ENCODE results near the gene FOXN1. TPM values are rescaled to one million over a fixed set of nuclear protein-coding genes. Genes with fewer than 3 reads are reported as not detected.

FOXN1 gene
- total RNA-seq, 1 donor from 2014 or later: 0.07 TPM

DNA sequence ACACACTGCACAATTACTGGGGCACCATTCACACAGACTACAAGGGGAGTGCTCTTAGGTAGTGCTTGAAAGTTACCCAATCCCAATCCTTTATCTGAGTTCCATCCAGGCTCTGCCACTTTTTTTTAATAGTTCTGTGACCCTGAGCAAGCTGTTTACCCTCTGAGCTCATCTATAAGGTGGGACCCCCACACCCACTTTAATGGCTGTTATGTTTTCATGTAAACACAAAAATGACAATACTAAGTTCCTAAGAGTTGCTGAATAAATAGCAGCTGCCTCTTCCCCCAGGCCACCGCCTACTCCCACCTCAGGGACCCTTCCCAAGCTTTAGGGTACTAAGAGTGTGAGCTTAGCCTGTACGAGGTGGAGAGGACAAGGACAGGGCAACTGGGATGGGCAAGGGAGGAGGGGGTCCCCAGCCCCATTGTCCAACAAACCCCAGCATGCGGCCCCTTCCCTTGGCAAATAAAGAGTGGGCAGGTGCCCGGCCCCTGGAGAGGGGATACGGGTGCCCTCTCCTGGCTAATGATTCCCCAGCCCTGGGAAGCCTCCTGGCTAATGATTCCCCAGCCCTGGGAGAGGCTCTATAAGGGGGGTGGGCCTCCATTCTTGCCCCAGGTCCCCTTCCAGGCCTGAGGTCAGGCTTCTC is 18.1 kb upstream of the FOXN1 start:
- Mint-ChIP-seq H3K4me3 (ENCODE audit: low read depth) (peak overlapping the region; percentile 26), H3K4me1 (ENCODE audit: low read depth) (peaks cover 35% of the 10 kb centered on the region), H3K27ac (peak overlapping the region; percentile 85), H3K27me3 (peaks cover 3% of the 10 kb centered on the region), H3K9me3 (ENCODE audit: low read depth) (no peaks in the 10 kb centered on the region), H3K36me3 (ENCODE audit: insufficient read depth) (no peaks in the 10 kb centered on the region)
- TF ChIP-seq, protein P1, sequence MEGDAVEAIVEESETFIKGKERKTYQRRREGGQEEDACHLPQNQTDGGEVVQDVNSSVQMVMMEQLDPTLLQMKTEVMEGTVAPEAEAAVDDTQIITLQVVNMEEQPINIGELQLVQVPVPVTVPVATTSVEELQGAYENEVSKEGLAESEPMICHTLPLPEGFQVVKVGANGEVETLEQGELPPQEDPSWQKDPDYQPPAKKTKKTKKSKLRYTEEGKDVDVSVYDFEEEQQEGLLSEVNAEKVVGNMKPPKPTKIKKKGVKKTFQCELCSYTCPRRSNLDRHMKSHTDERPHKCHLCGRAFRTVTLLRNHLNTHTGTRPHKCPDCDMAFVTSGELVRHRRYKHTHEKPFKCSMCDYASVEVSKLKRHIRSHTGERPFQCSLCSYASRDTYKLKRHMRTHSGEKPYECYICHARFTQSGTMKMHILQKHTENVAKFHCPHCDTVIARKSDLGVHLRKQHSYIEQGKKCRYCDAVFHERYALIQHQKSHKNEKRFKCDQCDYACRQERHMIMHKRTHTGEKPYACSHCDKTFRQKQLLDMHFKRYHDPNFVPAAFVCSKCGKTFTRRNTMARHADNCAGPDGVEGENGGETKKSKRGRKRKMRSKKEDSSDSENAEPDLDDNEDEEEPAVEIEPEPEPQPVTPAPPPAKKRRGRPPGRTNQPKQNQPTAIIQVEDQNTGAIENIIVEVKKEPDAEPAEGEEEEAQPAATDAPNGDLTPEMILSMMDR (IDR thresholded peaks at IDR 0.05; ENCODE audit: unreplicated experiment): no peak
- peak; percentile 28 for DNase-seq (ENCODE audit: low spot score, unreplicated experiment)

DNA sequence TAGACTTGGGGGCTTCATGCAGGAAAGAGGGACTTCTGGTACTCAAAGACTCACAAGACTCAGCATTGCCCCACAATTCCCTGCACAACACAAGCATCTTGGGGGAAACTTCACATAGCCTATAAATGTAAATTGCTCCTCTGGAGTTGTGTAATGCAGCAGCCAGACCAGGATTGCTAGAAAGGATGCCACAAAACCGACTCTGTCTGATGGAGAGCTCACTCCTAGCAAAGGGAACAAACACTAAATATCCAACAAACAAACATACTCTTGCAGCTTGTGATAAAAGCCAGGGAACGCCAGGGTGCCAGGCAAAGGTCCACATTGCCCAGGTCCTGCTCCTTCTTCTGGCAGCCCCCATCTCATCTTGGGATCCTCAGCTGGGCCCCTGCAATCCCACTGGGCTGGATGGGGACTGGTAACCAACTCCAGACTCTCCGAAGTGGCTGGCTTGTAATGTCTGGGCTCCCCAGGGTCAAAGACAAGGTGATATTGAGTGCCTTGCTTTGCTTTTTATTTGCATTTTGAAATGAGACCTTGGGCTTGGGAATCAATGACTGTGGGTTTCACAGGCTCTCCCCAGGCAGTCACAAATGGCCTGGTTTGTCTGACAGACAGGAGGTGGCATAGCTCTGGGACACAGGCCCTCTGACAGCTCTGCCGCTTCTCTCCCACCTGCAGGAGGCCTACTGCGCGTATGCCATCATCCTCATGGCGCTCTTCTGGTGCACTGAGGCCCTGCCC is 17.4 kb upstream of the FOXN1 start:
- Mint-ChIP-seq H3K27me3 (peaks cover 3% of the 10 kb centered on the region), H3K4me3 (ENCODE audit: low read depth) (peak overlapping the region; percentile 26), H3K9me3 (ENCODE audit: low read depth) (no peaks in the 10 kb centered on the region), H3K27ac (peak overlapping the region; percentile 89), H3K36me3 (ENCODE audit: insufficient read depth) (no peaks in the 10 kb centered on the region), H3K4me1 (ENCODE audit: low read depth) (peaks cover 38% of the 10 kb centered on the region)
- TF ChIP-seq, protein P1 (IDR thresholded peaks at IDR 0.05; ENCODE audit: unreplicated experiment): no peak
- no peak for DNase-seq (ENCODE audit: low spot score, unreplicated experiment)

GRCh38 chr17:28491286-28491685 is 14.9 kb upstream of the FOXN1 start:
- TF ChIP-seq, protein P1 (IDR thresholded peaks at IDR 0.05; ENCODE audit: unreplicated experiment): no peak
- peaks cover 33% of the 10 kb centered on the region for H3K4me1 Mint-ChIP-seq (ENCODE audit: low read depth)

DNA sequence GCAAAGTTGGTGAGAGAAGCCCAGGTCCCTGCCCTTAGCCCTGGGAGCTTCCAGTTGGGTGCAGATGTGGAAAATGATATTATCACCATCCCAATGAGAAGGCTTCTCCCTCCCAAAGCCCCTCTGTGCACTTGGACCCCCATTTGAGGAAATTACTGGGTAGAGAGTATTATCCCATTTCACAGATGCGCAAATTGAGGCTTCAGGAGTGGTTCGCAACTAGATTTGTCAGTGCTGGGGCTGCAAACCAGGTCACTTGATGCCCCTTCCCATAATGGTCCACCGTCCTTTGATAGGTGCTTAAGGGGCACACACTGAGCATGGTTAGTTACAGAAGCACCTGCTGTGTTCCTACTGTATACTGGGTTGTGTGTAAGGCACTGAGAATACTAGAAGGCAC is 14.3 kb upstream of the FOXN1 start:
- TF ChIP-seq, protein P1 (IDR thresholded peaks at IDR 0.05; ENCODE audit: unreplicated experiment): no peak
- H3K4me1 Mint-ChIP-seq (ENCODE audit: low read depth): peaks cover 30% of the 10 kb centered on the region
- H3K27ac Mint-ChIP-seq: no peak overlapping the region
- H3K9me3 Mint-ChIP-seq (ENCODE audit: low read depth): no peaks in the 10 kb centered on the region
- H3K4me3 Mint-ChIP-seq (ENCODE audit: low read depth): no peak overlapping the region
- H3K36me3 Mint-ChIP-seq (ENCODE audit: insufficient read depth): no peaks in the 10 kb centered on the region
- no peaks in the 10 kb centered on the region for H3K27me3 Mint-ChIP-seq
- DNase-seq (ENCODE audit: low spot score, unreplicated experiment): no peak

More at GRCh38 chr17:28491286-28491685, 14.9 kb upstream of the FOXN1 start:
- no peaks in the 10 kb centered on the region for H3K27me3 Mint-ChIP-seq
- H3K36me3 Mint-ChIP-seq (ENCODE audit: insufficient read depth): no peaks in the 10 kb centered on the region
- H3K4me3 Mint-ChIP-seq (ENCODE audit: low read depth): no peak overlapping the region
- DNase-seq (ENCODE audit: low spot score, unreplicated experiment): no peak
- H3K27ac Mint-ChIP-seq: no peak overlapping the region
- H3K9me3 Mint-ChIP-seq (ENCODE audit: low read depth): no peaks in the 10 kb centered on the region

DNA sequence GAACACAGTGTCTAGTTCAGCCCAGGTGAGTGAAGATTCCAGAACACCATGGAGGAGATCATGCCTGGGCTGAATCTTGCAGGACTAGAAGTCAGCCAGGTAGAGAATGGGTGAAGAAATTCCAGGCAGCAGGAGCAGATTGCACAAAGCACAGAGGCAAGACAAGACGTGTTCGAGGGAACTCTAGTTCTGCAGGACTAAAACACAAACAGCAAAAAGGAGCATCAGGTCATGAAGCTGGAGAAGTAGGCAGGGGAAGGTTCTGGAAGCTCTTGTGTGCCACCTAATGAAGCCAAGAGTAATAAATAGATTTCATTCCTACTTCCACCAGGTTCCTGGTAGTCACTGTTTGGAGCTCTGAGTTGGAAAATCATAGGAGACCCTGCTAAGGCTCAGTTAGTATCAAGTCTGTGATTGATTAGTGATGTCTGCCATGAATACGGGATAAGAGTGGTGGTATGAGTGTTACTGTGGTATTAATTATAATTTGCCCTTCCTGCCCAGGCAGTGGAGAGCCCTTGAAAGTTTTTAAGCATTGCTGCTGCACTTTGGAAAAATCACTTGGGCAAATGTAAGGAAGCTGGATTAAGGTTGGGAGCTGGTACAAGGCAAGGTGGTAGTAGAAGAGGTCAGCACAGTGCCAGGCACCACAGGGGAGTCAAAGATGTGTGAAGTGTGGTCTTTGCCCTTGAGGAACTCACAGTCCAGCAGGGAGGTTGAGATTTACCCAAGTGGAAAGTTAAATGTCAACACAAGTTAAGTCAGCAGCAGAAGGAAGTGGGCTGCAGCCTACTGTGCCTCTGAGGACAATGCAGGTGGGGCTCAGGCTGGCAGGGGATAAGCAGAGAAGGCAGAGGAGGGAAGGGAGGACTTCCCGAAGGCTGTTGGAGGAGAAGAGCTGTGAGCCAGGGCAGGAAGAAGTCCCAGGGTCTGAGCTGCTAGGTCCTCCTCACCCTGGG is 13.5 kb upstream of the FOXN1 start:
- peaks cover 28% of the 10 kb centered on the region for H3K4me1 Mint-ChIP-seq (ENCODE audit: low read depth)
- TF ChIP-seq, protein P1 (IDR thresholded peaks at IDR 0.05; ENCODE audit: unreplicated experiment): no peak
- H3K9me3 Mint-ChIP-seq (ENCODE audit: low read depth): no peaks in the 10 kb centered on the region
- DNase-seq (ENCODE audit: low spot score, unreplicated experiment): no peak
- H3K36me3 Mint-ChIP-seq (ENCODE audit: insufficient read depth): no peaks in the 10 kb centered on the region
- H3K4me3 Mint-ChIP-seq (ENCODE audit: low read depth): no peak overlapping the region
- no peak overlapping the region for H3K27ac Mint-ChIP-seq
- no peaks in the 10 kb centered on the region for H3K27me3 Mint-ChIP-seq

Measured in progenitor cell of endocrine pancreas (in vitro differentiated cells).